Panc1 (cell line): ENCODE data around the gene TMEM60.

ENCODE experiments used
- CTCF ChIP-seq: fragments of 450-650 bp; IDR thresholded peaks from 2 replicates; pipeline ENCODE4 v1.5.1; 2017; ENCODE audit warnings: mild to moderate bottlenecking
- POLR2AphosphoS5 ChIP-seq: IDR thresholded peaks from 2 replicates; pipeline ENCODE4 v1.6.1; 2012; ENCODE audit warnings: mild to moderate bottlenecking, low read depth, low read length, moderate library complexity
- REST ChIP-seq, 2 experiments: IDR thresholded peaks; 2 replicates each; pipeline ENCODE4 v1.6.1; 2011 to 2012; ENCODE audit warnings: low read depth in 2 of 2, control low read depth in 1 of 2, low read length in 1 of 2, mild to moderate bottlenecking in 1 of 2, moderate library complexity in 1 of 2; ENCODE audit not compliant: insufficient read depth in 1 of 2
- SIN3A ChIP-seq: IDR thresholded peaks from 2 replicates; pipeline ENCODE4 v1.6.1; 2012; ENCODE audit warnings: low read depth, mild to moderate bottlenecking, low read length, moderate library complexity, borderline replicate concordance; ENCODE audit not compliant: insufficient read depth
- TCF7L2 ChIP-seq: IDR thresholded peaks from 2 replicates; pipeline ENCODE4 v1.6.1; 2011; ENCODE audit warnings: mild to moderate bottlenecking, low read depth, low read length, inconsistent platforms

DNA sequence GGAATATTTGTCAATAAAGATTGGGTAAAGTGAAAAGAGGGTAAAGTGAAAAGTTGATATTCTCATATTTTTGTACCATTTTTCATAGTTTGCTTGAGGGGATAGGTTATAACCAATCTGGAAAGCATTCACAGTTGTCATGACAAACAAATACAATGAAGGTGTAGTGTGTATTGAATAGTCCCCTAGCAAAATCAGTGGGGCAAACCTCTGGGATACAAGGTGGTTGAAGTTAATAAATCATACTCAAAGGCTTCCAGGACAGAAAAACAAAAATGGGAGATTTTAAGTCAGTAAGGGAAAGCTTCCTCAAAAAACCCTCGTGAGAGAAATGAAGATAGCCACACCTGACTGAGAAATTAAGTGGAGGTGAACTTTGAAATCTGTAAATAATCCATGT lies 39.7 kb upstream of the TMEM60 start:
- no peak for TF ChIP-seq POLR2AphosphoS5
- TF ChIP-seq CTCF: no peak
- TF ChIP-seq REST (IDR thresholded peaks at IDR 0.05; ENCODE audit: insufficient read depth in 1 of 2, low read depth in 2 of 2, low read length in 1 of 2): no peak
- no peak for TF ChIP-seq SIN3A
- no peak for TF ChIP-seq TCF7L2
